HepG2 (cell line): Measurements from ENCODE around the gene NT5DC1.

Experiments used
- HCFC1 ChIP-seq: fragments of 150-350 bp; IDR thresholded peaks from 2 replicates; pipeline ENCODE4 v1.6.1; 2014; ENCODE audit warnings: low read depth, low read length
- KLF16 ChIP-seq, 2 experiments: sonication (generic) in 1 of 2; formaldehyde crosslinking in 1 of 2; IDR thresholded peaks; 2 replicates each; pipeline versions ENCODE4 v1.6.1 to v1.8.0; 2016 to 2023; ENCODE audit warnings: missing genetic modification reagents in 2 of 2, missing compliant biosample characterization in 1 of 2
- MAFK ChIP-seq, 2 experiments: IDR thresholded peaks in 1 of 2; conservative IDR thresholded peaks in 1 of 2; 2 replicates each; pipeline ENCODE4 v1.6.1; 2011; ENCODE audit warnings: improper control_type of control experiment in 2 of 2, low read length in 2 of 2
- POLR2A ChIP-seq, 2 experiments: IDR thresholded peaks; 2 replicates each; pipeline ENCODE4 v1.6.1; 2011; ENCODE audit warnings: low read depth in 2 of 2, low read length in 2 of 2, mild to moderate bottlenecking in 1 of 2, moderate library complexity in 1 of 2; ENCODE audit not compliant: insufficient read depth in 1 of 2
- TF ChIP-seq, protein P1 (sequence below): sonication (generic); formaldehyde crosslinking; IDR thresholded peaks from 2 replicates; pipeline ENCODE4 v1.8.1; 2022; ENCODE audit warnings: low read depth, mild to moderate bottlenecking, missing genetic modification reagents

DNA sequence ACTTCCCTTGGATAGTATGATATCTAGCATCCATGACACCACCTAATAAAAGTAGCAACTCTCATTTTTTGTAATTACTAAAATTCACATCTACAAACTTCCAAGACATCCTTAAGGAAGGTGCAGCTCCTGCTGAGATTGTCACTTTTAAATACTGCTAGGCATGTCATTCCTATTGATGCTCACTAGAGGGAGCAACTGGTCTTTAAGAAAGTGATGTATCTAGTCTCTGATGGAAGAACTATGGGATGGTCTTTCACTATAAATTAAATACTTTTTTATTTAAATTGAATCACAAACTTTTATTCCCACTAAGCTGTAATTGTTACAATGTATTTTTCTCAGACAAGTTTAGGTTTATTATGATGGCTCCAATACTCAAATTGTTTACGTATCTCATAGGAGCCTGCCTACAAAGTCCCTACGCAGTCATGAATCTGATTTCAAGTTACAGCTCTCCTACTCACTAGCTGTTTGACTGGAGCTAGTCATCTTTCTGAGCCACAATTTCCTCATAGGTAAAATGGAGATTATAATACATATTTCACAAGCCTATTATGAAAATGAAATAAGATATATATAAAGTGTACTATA, 187.1 kb downstream of the NT5DC1 start:
- TF ChIP-seq, protein P1, sequence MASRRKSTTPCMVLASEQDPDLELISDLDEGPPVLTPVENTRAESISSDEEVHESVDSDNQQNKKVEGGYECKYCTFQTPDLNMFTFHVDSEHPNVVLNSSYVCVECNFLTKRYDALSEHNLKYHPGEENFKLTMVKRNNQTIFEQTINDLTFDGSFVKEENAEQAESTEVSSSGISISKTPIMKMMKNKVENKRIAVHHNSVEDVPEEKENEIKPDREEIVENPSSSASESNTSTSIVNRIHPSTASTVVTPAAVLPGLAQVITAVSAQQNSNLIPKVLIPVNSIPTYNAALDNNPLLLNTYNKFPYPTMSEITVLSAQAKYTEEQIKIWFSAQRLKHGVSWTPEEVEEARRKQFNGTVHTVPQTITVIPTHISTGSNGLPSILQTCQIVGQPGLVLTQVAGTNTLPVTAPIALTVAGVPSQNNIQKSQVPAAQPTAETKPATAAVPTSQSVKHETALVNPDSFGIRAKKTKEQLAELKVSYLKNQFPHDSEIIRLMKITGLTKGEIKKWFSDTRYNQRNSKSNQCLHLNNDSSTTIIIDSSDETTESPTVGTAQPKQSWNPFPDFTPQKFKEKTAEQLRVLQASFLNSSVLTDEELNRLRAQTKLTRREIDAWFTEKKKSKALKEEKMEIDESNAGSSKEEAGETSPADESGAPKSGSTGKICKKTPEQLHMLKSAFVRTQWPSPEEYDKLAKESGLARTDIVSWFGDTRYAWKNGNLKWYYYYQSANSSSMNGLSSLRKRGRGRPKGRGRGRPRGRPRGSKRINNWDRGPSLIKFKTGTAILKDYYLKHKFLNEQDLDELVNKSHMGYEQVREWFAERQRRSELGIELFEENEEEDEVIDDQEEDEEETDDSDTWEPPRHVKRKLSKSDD (CRISPR knock-in tag), result no peak
- TF ChIP-seq KLF16 (CRISPR knock-in tag; IDR thresholded peaks at IDR 0.05) (0 out of 4 replicates have a peak, but pooled peaks of 1 of the 2 experiments have one; percentile 15), HCFC1 (no peak), MAFK (conservative IDR thresholded peaks at IDR 0.05 in 1 of 2, IDR thresholded peaks at IDR 0.05 in 1 of 2; ENCODE audit: low read length in 2 of 2) (no peak), POLR2A (IDR thresholded peaks at IDR 0.05; ENCODE audit: insufficient read depth in 1 of 2, low read depth in 2 of 2, low read length in 2 of 2) (no peak)
